Gastrocnemius medialis (tissue), 4 donors: ENCODE measurements around the gene SLC22A1.

Experiments used
- CTCF ChIP-seq, 5 experiments: fragments of 450-650 bp in 3 of 5; fragments of 200-600 bp in 2 of 5; sonication (generic) in 2 of 5; IDR thresholded peaks in 4 of 5; conservative IDR thresholded peaks in 1 of 5; 1 replicate in 4 of 5; 2 replicates in 1 of 5; pipeline ENCODE4 v1.5.1; 2016 to 2019; ENCODE audit warnings: antibody characterized with exemption in 5 of 5, mild to moderate bottlenecking in 3 of 5, moderate library complexity in 3 of 5
- POLR2A ChIP-seq, 2 donors: fragments of 450-650 bp; IDR thresholded peaks; one replicate each; pipeline ENCODE4 v1.6.1; 2017; ENCODE audit warnings: antibody characterized with exemption in 2 of 2, mild to moderate bottlenecking in 2 of 2, moderate library complexity in 2 of 2

GRCh38 chr6:160128125-160128683 lies 6.6 kb downstream of the SLC22A1 start:
- TF ChIP-seq CTCF (IDR thresholded peaks at IDR 0.05 in 4 of 5, conservative IDR thresholded peaks at IDR 0.05 in 1 of 5) = no peak
- no peak for TF ChIP-seq POLR2A (IDR thresholded peaks at IDR 0.05)
